GM18517 (cell line): ENCODE results near the gene RHD.
"Not testable (repeated sequence)": the region's sequence is repeated elsewhere in the genome, so short reads cannot be mapped to it uniquely, and the experiment has no call there.

ENCODE experiments used
- ATAC-seq: cut with Tn5 transposase; IDR thresholded peaks from one replicate; pipeline ENCODE4 v1.9.1; 2021; ENCODE audit warnings: mild to moderate bottlenecking, moderate library complexity; ENCODE audit not compliant: unreplicated experiment

Gene RHD

DNA sequence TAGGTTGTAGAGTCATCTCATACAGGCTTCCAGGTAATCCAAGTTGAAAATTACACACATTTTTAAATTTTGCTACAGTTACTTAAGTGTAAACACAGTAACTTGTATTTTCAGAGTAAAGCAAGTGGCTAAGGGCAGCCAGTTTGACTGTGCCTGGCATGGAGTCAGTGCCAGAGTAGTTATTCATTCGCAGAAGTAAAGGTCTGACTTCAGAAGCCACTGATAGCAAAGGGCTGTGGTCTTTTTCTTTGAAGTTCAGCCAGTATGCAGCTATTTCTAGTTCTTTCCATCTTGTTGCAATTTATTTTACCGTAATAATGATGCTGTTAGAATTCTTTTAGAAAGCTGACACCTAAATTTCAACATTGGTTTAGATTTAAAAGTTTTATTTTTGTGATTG, 75.2 kb downstream of the RHD start:
- ATAC-seq = no peak

DNA sequence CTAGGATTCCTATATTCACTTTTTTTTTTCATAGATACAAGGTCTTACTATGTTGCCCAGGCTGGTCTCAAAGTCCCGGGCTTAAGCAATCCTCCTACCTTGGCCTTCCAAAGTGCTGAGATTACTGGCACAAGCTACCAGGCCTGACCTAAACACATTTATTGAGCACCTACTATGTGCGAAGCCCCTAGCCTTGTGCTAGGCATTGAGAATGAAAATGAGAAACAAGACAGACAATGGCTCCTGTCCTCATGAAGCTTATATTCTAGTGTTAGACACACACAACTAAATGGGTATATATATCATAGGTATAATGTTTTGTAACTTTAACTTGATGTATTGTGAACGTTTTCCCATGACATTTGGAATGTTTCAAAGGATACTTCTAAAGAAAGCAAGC, 77.3 kb downstream of the RHD start:
- ATAC-seq = no peak

- ATAC-seq = no peak
Measured at GRCh38 chr1:25355841-25356395, 83.6 kb downstream of the RHD start.

GRCh38 chr1:25356441-25356840, 84.1 kb downstream of the RHD start:
- no peak for ATAC-seq

DNA sequence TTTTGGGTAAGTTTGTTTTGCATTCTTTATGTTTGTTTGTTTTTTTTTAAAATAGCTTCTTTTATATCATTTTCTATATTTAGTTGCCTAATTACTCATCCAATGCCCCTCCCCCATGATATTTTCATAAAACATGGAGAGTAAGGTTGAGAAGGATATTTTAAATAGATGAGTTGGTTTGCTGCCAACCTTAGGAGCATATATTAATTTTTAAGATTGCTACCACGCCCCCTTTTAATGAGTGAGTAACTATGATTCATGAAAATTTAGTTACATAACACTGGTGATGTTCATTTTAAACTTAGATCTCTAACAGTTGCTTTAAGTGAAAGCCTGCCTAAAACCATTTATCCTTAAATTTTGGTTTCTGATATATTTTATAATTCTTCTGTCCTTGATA, 84.5 kb downstream of the RHD start:
- ATAC-seq = no peak

DNA sequence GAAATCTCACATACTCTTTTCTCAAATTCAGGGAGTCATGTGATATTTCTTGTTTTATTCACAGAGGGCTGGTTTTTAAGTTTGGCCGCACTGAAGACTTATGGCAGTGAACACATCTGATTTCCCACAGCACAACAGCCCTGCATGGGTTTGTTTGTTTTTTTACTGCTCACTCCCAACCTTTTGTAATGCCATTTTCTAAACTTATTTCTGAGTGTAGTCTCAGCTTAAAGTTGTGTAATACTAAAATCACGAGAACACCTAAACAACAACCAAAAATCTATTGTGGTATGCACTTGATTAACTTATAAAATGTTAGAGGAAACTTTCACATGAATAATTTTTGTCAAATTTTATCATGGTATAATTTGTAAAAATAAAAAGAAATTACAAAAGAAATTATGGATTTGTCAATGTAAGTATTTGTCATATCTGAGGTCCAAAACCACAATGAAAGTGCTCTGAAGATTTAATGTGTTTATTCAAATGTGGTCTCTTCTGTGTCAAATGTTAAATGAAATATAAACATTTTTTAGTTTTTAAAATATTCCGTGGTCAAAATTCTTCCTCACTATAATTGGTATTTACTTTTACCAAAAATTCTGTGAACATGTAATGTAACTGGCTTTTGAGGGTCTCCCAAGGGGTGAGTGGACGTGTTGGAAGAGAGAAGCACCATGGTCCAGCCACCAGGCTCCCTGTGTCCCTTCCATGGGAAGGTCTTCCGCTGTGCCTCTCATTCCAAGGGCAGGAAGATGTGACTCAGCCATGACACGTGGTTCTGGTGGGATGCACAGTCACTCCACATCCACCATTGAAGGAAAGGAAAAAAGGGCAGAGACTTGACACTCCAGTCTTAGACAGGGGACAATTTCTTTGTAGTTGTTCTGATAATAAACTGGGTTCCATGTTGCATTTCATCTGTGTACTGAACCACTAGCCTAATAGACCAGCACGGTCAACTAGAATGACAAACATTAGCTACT, 88.6 kb downstream of the RHD start:
- ATAC-seq = no peak

GRCh38 chr1:25361901-25362300, 89.6 kb downstream of the RHD start:
- ATAC-seq = no peak

GRCh38 chr1:25362634-25363559, 90.6 kb downstream of the RHD start:
- not testable (repeated sequence) for ATAC-seq

DNA sequence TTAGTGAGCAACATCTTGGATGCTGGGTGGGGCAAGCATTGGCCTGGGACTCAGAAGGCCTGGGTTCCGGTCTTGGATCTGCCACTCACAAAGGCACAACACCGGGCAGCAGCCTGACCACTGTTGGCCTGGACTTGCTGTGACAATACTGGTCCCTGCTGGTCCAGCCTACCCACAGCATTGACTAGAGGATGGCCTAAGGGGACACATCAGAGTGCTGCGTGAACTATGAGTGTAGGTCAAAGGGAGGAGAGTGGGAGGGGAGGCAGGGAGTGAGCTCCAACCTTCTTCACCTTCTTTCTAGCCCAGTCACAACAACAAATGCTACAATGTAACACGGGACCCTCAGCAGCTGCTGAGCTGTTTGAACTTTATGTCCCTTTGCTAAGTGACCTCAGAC, 96.9 kb downstream of the RHD start:
- ATAC-seq = no peak

- not testable (repeated sequence) for ATAC-seq
Measured at GRCh38 chr1:25369691-25370271, 97.5 kb downstream of the RHD start.

DNA sequence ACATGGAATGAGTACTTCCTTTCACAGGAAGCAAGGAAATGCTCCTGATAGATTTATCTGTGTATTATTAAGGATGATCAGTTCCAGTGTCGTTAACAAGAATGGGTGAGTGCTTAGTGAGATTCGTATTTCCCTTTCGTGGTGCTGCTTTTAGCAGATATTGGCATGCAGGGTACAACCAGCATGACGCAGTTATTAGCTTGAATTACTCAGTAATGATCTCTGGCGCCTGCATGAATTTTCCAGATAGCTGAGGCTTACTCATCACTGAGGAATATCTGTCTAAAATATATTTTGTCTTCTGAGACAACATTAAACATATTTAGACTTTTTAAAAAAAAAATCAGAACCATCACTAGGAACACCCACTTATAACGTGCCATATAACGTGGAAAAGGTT, 99.4 kb downstream of the RHD start:
- not testable (repeated sequence) for ATAC-seq

GRCh38 chr1:25378367-25378766, 106.1 kb downstream of the RHD start:
- not testable (repeated sequence) for ATAC-seq
